Keratinocyte (primary cell): ENCODE results near the gene PADI4. TPM values are rescaled to one million over a fixed set of nuclear protein-coding genes. Genes with fewer than 3 reads are reported as not detected.

Experiments
- DNase-seq: peaks from one replicate; pipeline ENCODE4 v3.0.0-alpha.2; 2011; ENCODE audit warnings: low read depth, missing footprints, low spot score
- FAIRE-seq: peaks from 2 replicates; lab custom pipeline; 2011; peaks lifted over from hg19 to GRCh38; lab: Jason Lieb, UNC
- H2AFZ ChIP-seq: 2 replicates; pipeline ENCODE4 v1.6.0; 2012; ENCODE audit warnings: low read length, control low read depth, inconsistent platforms; ENCODE audit not compliant: control insufficient read depth
- H3K27ac ChIP-seq: 2 replicates; pipeline ENCODE4 v1.5.1; 2011; ENCODE audit warnings: low read length; ENCODE audit not compliant: control insufficient read depth, insufficient read depth
- H3K27me3 ChIP-seq: 3 replicates; pipeline ENCODE4 v1.6.0; 2011; ENCODE audit warnings: low read length; ENCODE audit not compliant: control insufficient read depth, insufficient read depth; ENCODE audit errors: extremely low read depth
- H3K36me3 ChIP-seq, 2 experiments: 2 replicates in 1 of 2; 3 replicates in 1 of 2; pipeline ENCODE4 v1.5.1; 2011; ENCODE audit warnings: low read length in 2 of 2, mild to moderate bottlenecking in 1 of 2; ENCODE audit not compliant: control insufficient read depth in 2 of 2, insufficient read depth in 2 of 2; ENCODE audit errors: extremely low read depth in 1 of 2
- H3K4me1 ChIP-seq: 3 replicates; pipeline ENCODE4 v1.5.1; 2011; ENCODE audit warnings: low read length; ENCODE audit not compliant: control insufficient read depth, insufficient read depth; ENCODE audit errors: extremely low read depth
- H3K4me2 ChIP-seq: 3 replicates; pipeline ENCODE4 v1.6.0; 2011; ENCODE audit warnings: low read depth, low read length; ENCODE audit not compliant: control insufficient read depth, insufficient read depth; ENCODE audit errors: extremely low read depth
- H3K4me3 ChIP-seq, 3 experiments: fragments of 200-600 bp in 1 of 3; sonication (generic) in 1 of 3; 2 replicates in 2 of 3; 3 replicates in 1 of 3; pipeline ENCODE4 v1.5.1; 2011 to 2016; ENCODE audit warnings: low read length in 3 of 3, mild to moderate bottlenecking in 3 of 3, control low read depth in 2 of 3, inconsistent platforms in 1 of 3, low read depth in 1 of 3, mixed read lengths in 1 of 3, mixed run types in 1 of 3, moderate library complexity in 1 of 3; ENCODE audit not compliant: control insufficient read depth in 2 of 3, insufficient read depth in 2 of 3; ENCODE audit errors: extremely low read depth in 1 of 3
- H3K79me2 ChIP-seq: 2 replicates; pipeline ENCODE4 v1.6.0; 2012; ENCODE audit warnings: low read length; ENCODE audit not compliant: control insufficient read depth, insufficient read depth
- H3K9ac ChIP-seq: 3 replicates; pipeline ENCODE4 v1.6.0; 2011; ENCODE audit warnings: low read length; ENCODE audit not compliant: control insufficient read depth, insufficient read depth; ENCODE audit errors: extremely low read depth
- H3K9me1 ChIP-seq: 3 replicates; pipeline ENCODE4 v1.6.0; 2011; ENCODE audit warnings: low read length; ENCODE audit not compliant: control insufficient read depth, insufficient read depth; ENCODE audit errors: extremely low read depth
- H3K9me3 ChIP-seq: 2 replicates; pipeline ENCODE4 v1.5.1; 2012; ENCODE audit warnings: low read depth, low read length; ENCODE audit not compliant: control insufficient read depth
- H4K20me1 ChIP-seq: 3 replicates; pipeline ENCODE4 v1.6.0; 2011; ENCODE audit warnings: low read length; ENCODE audit not compliant: control insufficient read depth, insufficient read depth; ENCODE audit errors: extremely low read depth
- CTCF ChIP-seq, 3 experiments: IDR thresholded peaks in 1 of 3; conservative IDR thresholded peaks in 1 of 3; optimal IDR thresholded peaks in 1 of 3; 2 replicates in 2 of 3; 3 replicates in 1 of 3; pipeline versions ENCODE3 to v1.5.1; 2011; ENCODE audit warnings: low read length in 3 of 3, mild to moderate bottlenecking in 3 of 3, moderate library complexity in 2 of 3, control low read depth in 1 of 3, inconsistent platforms in 1 of 3; ENCODE audit not compliant: insufficient read depth in 2 of 3; ENCODE audit errors: extremely low read depth in 1 of 3
- EZH2 ChIP-seq: IDR thresholded peaks from one replicate; pipeline ENCODE4 v1.6.1; 2012; ENCODE audit warnings: inconsistent platforms, mild to moderate bottlenecking, low read length, moderate library complexity
- dilution Hi-C: fragments of 300-500 bp; cut with MboI; formaldehyde crosslinking; loops from one replicate; pipeline ENCODE4 v1.7.0; 2020; ENCODE audit warnings: low sequenced_read_pairs; ENCODE audit not compliant: extremely low pct_ligation_motif_present
- polyA plus RNA-seq, 5 experiments: library from polyadenylated mRNA; depleted of rRNA in 3 of 5; stranded (reverse) in 3 of 5; stranded (forward) in 1 of 5; unstranded in 1 of 5; fragments of >200 nt; gene quantifications; 1 replicate in 1 of 5; 2 replicates in 3 of 5; 3 replicates in 1 of 5; pipeline versions ENCODE4 v1.2.1 to v1.2.3, GENCODE V29; 2011 to 2012; ENCODE audit warnings: missing spikeins in 2 of 5, low read depth in 1 of 5, low replicate concordance in 1 of 5

Gene PADI4
- polyA plus RNA-seq, 1 donor (not counting 4 experiments of a cell fraction or from before 2014, with no cell fraction given): 0.03 TPM

DNA sequence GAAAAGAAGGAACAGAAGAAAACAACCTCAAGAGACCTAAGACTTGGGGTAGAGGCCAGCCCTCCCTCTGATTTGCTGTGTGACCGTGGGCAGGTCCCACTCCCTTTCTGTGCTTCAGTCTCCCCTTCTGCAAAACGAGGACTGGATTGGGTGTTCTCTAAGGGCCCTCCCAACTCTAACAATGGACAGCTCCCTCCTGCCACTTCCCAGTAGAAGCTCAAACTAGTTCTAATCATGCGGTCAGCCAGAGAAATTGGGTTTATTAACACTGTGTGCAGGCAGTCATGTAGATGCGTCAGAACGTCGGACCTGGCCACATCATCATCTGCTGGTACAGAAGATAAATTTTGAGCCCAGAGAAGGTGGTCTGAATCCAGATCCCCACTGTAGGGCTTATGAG lies 1.6 kb upstream of the PADI4 start:
- Histone ChIP-seq H3K36me3 (no peaks in the 10 kb centered on the region), H3K4me1 (peaks cover 26% of the 10 kb centered on the region), H3K4me2 (no peak overlapping the region), H3K4me3 (no peak overlapping the region), H3K27me3 (no peaks in the 10 kb centered on the region), H2AFZ (no peak overlapping the region), H3K27ac (no peak overlapping the region), H4K20me1 (no peaks in the 10 kb centered on the region), H3K9me1 (no peaks in the 10 kb centered on the region), H3K9me3 (peaks cover 10% of the 10 kb centered on the region), H3K79me2 (no peaks in the 10 kb centered on the region), H3K9ac (no peak overlapping the region)
- FAIRE-seq: no peak
- dilution Hi-C loops: no loop called here
- no peak for DNase-seq
- TF ChIP-seq EZH2 (no peak), CTCF (optimal IDR thresholded peaks at IDR 0.05 in 1 of 3, IDR thresholded peaks at IDR 0.05 in 1 of 3, conservative IDR thresholded peaks at IDR 0.05 in 1 of 3; ENCODE audit: extremely low read depth in 1 of 3, insufficient read depth in 2 of 3, low read length in 3 of 3) (no peak)

DNA sequence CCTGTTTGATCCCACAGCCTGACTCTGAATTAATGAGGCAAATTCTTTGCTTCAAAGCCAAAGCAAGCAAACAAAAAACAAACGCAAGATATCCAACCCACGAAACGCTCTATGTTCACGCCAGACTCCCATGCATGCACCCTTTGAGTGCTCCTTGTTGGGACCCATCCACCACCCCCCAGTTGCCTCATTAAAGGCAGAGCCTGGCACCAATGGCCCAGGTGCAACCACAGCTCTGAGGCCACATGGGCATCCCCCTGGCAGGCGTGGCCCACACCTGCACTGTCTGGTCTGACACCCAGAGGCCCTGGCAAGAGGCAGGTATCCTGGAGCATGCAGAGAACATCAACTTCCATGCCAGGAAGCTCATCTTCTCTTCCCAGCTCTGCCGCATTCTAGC lies 1.1 kb upstream of the PADI4 start:
- Histone ChIP-seq H3K27me3 (no peaks in the 10 kb centered on the region), H3K9me3 (peaks cover 6% of the 10 kb centered on the region), H3K4me2 (no peak overlapping the region), H3K79me2 (no peaks in the 10 kb centered on the region), H3K9ac (no peak overlapping the region), H3K27ac (no peak overlapping the region), H3K4me1 (peaks cover 26% of the 10 kb centered on the region), H3K4me3 (no peak overlapping the region), H2AFZ (no peak overlapping the region), H3K9me1 (no peaks in the 10 kb centered on the region), H3K36me3 (no peaks in the 10 kb centered on the region), H4K20me1 (no peaks in the 10 kb centered on the region)
- FAIRE-seq (no peak), DNase-seq (no peak)
- dilution Hi-C loops: no loop called here
- TF ChIP-seq CTCF (optimal IDR thresholded peaks at IDR 0.05 in 1 of 3, IDR thresholded peaks at IDR 0.05 in 1 of 3, conservative IDR thresholded peaks at IDR 0.05 in 1 of 3; ENCODE audit: extremely low read depth in 1 of 3, insufficient read depth in 2 of 3, low read length in 3 of 3) (no peak), EZH2 (no peak)
